ENCODE data around the gene KAZN.
A peak's percentile ranks its signal among the peaks of the same experiment; 100 is the strongest.

KAZN gene

DNA sequence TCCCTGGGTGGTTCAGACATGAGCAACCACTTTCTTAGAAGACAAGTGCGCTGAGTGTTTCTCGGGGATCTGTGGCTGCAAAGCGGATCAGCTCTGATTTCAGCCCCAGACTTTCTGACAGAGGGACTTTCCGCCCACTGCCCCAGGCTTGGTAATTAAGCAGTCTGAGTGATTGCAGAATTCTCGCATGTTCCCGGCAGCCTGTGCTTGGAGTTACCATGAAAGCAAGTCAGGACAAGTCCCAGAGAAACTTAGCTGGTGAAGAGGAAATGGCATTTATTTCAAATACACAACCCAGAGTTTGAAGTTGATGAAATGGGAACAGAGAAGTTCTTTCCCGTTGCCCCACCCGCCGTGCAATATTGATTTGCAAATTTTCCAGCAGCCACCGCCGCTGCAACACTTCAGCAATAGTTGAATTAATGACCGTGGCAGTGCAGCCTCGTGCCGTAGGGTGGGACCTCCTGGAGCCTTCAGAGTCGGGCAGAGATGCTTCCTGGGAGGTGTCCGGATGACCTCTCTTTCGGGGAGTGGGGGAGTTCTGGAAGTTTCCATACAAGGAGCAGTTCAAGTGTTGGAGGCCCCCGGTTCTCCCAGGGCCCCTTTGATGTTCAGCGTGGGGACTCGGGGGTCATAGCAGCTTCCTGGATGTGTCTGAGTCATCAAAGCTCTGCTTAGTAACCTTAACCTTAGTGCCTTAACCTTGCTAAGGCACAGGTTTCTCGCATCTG, 134.7 kb downstream of the KAZN start:
- Histone ChIP-seq H2AK5ac (ENCODE audit: low read length, severe bottlenecking) (peak overlapping the region; percentile 7), H2BK5ac (ENCODE audit: low read depth, low read length, poor library complexity, severe bottlenecking) (peak overlapping the region; percentile 19), H2BK120ac (ENCODE audit: low read depth, low read length) (peak overlapping the region; percentile 35), H4K8ac (ENCODE audit: low read length) (peak overlapping the region; percentile 47), H3K9ac (ENCODE audit: low read length) (peak overlapping the region; percentile 43), H3K27me3 (ENCODE audit: control insufficient read depth in 1 of 2, insufficient read depth in 1 of 2, low read length in 2 of 2) (peaks cover 0 to 17% of the 10 kb centered on the region in 2 experiments), H3K14ac (ENCODE audit: low read length in 2 of 2) (no peak overlapping the region), H3K4me1 (ENCODE audit: control insufficient read depth, insufficient read depth, low read depth, low read length) (peaks cover 19% of the 10 kb centered on the region), H2AFZ (ENCODE audit: low read depth, low read length) (no peak overlapping the region), H3K9me3 (ENCODE audit: control insufficient read depth, low read length) (no peaks in the 10 kb centered on the region), H3K27ac (ENCODE audit: low read length, poor library complexity, severe bottlenecking) (peak overlapping the region; percentile 78), H4K91ac (ENCODE audit: low read length) (peak overlapping the region; percentile 50), H2BK15ac (ENCODE audit: low read depth, poor library complexity, severe bottlenecking) (peak overlapping the region; percentile 50), H3K4me2 (ENCODE audit: low read length, poor library complexity, severe bottlenecking) (peak overlapping the region; percentile 11), H2BK12ac (ENCODE audit: low read length in 2 of 2) (peak overlapping the region in 1 of 2 experiments; percentile 12), H3K23ac (ENCODE audit: low read length in 2 of 2) (no peak overlapping the region), H3K36me3 (ENCODE audit: control insufficient read depth in 1 of 2, insufficient read depth in 2 of 2, low read depth in 1 of 2, low read length in 2 of 2) (no peaks in the 10 kb centered on the region), H3K4ac (ENCODE audit: low read depth in 1 of 2, low read length in 2 of 2) (peak overlapping the region; percentile 24 to 62), H3K4me3 (ENCODE audit: insufficient read depth in 1 of 2, low read depth in 1 of 2, low read length in 2 of 2) (peak overlapping the region in 1 of 2 experiments; percentile 64), H3K79me1 (replicated peaks; ENCODE audit: low read length, poor library complexity, severe bottlenecking) (no peaks in the 10 kb centered on the region), H3K18ac (ENCODE audit: low read depth in 1 of 2, low read length in 2 of 2) (peak overlapping the region in 1 of 2 experiments; percentile 70)
- DNase-seq: peak; percentile 56
- 19% methylated on average over 21 of the region's 21 CpGs for WGBS

DNA sequence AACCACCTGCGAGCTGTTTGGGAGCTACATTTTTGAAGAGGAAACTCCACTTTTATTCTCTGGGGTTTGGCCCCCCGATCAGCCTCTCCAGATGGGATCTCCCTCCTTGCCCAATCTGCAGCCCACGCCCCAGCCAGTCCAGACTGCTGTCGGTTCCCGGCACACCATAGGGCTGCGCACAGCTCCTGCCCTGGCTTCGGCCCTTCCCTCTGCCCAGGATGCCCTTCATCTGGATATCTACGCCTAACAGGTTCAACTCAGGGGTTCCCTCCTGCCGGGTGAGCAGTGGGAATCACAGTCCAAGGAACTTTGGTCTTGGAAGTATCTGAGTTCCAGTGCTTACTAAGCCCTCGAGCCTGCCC, 135.3 kb downstream of the KAZN start:
- peak overlapping the region; percentile 43 for H3K9ac ChIP-seq (ENCODE audit: low read length)
- H3K9me3 ChIP-seq (ENCODE audit: control insufficient read depth, low read length): no peaks in the 10 kb centered on the region
- no peak for DNase-seq
- peak overlapping the region; percentile 26 for H2BK15ac ChIP-seq (ENCODE audit: low read depth, poor library complexity, severe bottlenecking)
- no peak overlapping the region for H4K8ac ChIP-seq (ENCODE audit: low read length)
- no peaks in the 10 kb centered on the region for H3K36me3 ChIP-seq (ENCODE audit: control insufficient read depth in 1 of 2, insufficient read depth in 2 of 2, low read depth in 1 of 2, low read length in 2 of 2)
- H3K4ac ChIP-seq (ENCODE audit: low read depth in 1 of 2, low read length in 2 of 2): no peak overlapping the region
- H3K79me1 ChIP-seq (replicated peaks; ENCODE audit: low read length, poor library complexity, severe bottlenecking): no peaks in the 10 kb centered on the region
- H2AFZ ChIP-seq (ENCODE audit: low read depth, low read length): no peak overlapping the region
- H2BK5ac ChIP-seq (ENCODE audit: low read depth, low read length, poor library complexity, severe bottlenecking): no peak overlapping the region
- no peak overlapping the region for H2BK120ac ChIP-seq (ENCODE audit: low read depth, low read length)
- H3K27ac ChIP-seq (ENCODE audit: low read length, poor library complexity, severe bottlenecking): no peak overlapping the region
- peak overlapping the region in 1 of 2 experiments; percentile 70 for H3K18ac ChIP-seq (ENCODE audit: low read depth in 1 of 2, low read length in 2 of 2)
- peak overlapping the region in 1 of 2 experiments; percentile 64 for H3K4me3 ChIP-seq (ENCODE audit: insufficient read depth in 1 of 2, low read depth in 1 of 2, low read length in 2 of 2)
- peaks cover 0 to 22% of the 10 kb centered on the region in 2 experiments for H3K27me3 ChIP-seq (ENCODE audit: control insufficient read depth in 1 of 2, insufficient read depth in 1 of 2, low read length in 2 of 2)
- no peak overlapping the region for H3K4me2 ChIP-seq (ENCODE audit: low read length, poor library complexity, severe bottlenecking)
- 72% methylated on average over 10 of the region's 10 CpGs for WGBS
- H2BK12ac ChIP-seq (ENCODE audit: low read length in 2 of 2): peak overlapping the region in 1 of 2 experiments; percentile 59
- no peak overlapping the region for H4K91ac ChIP-seq (ENCODE audit: low read length)
- H3K4me1 ChIP-seq (ENCODE audit: control insufficient read depth, insufficient read depth, low read depth, low read length): peaks cover 19% of the 10 kb centered on the region
- H2AK5ac ChIP-seq (ENCODE audit: low read length, severe bottlenecking): peak overlapping the region; percentile 7
- H3K23ac ChIP-seq (ENCODE audit: low read length in 2 of 2): no peak overlapping the region
- H3K14ac ChIP-seq (ENCODE audit: low read length in 2 of 2): no peak overlapping the region

DNA sequence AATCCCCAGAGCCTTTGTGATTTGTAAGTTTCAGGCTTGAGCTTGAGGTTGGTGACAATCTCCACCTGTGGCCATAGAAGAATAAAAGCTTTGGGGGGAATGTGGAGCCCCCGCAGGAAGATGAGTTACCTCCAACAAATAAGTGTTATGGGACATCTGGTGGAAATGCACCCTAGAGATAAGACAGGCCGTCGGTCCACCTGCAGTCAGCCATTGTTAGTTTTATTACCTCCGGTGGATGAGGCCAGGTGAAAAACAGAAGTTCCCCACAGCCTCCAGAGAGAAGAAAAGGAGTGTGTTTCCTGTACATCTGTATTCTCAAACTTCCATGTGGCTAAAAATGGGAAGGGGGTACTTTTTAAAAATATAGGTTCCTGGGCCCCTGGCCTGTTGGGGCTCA, 137.4 kb downstream of the KAZN start:
- H3K23ac ChIP-seq (ENCODE audit: low read length in 2 of 2): no peak overlapping the region
- H3K4ac ChIP-seq (ENCODE audit: low read depth in 1 of 2, low read length in 2 of 2): no peak overlapping the region
- WGBS: 94% methylated on average over 4 of the region's 4 CpGs
- no peaks in the 10 kb centered on the region for H3K79me1 ChIP-seq (replicated peaks; ENCODE audit: low read length, poor library complexity, severe bottlenecking)
- no peak overlapping the region for H2BK120ac ChIP-seq (ENCODE audit: low read depth, low read length)
- H4K91ac ChIP-seq (ENCODE audit: low read length): no peak overlapping the region
- H2AFZ ChIP-seq (ENCODE audit: low read depth, low read length): no peak overlapping the region
- no peak overlapping the region for H3K14ac ChIP-seq (ENCODE audit: low read length in 2 of 2)
- H2BK12ac ChIP-seq (ENCODE audit: low read length in 2 of 2): no peak overlapping the region
- H3K27me3 ChIP-seq (ENCODE audit: control insufficient read depth in 1 of 2, insufficient read depth in 1 of 2, low read length in 2 of 2): peaks cover 0 to 22% of the 10 kb centered on the region in 2 experiments
- H3K4me1 ChIP-seq (ENCODE audit: control insufficient read depth, insufficient read depth, low read depth, low read length): peaks cover 24% of the 10 kb centered on the region
- no peak overlapping the region for H2BK15ac ChIP-seq (ENCODE audit: low read depth, poor library complexity, severe bottlenecking)
- no peak overlapping the region for H4K8ac ChIP-seq (ENCODE audit: low read length)
- no peak for DNase-seq
- no peak overlapping the region for H3K18ac ChIP-seq (ENCODE audit: low read depth in 1 of 2, low read length in 2 of 2)
- H2AK5ac ChIP-seq (ENCODE audit: low read length, severe bottlenecking): no peak overlapping the region
- no peaks in the 10 kb centered on the region for H3K36me3 ChIP-seq (ENCODE audit: control insufficient read depth in 1 of 2, insufficient read depth in 2 of 2, low read depth in 1 of 2, low read length in 2 of 2)
- H3K9me3 ChIP-seq (ENCODE audit: control insufficient read depth, low read length): no peaks in the 10 kb centered on the region
- H3K4me2 ChIP-seq (ENCODE audit: low read length, poor library complexity, severe bottlenecking): no peak overlapping the region
- H3K9ac ChIP-seq (ENCODE audit: low read length): no peak overlapping the region
- H3K4me3 ChIP-seq (ENCODE audit: insufficient read depth in 1 of 2, low read depth in 1 of 2, low read length in 2 of 2): no peak overlapping the region
- H3K27ac ChIP-seq (ENCODE audit: low read length, poor library complexity, severe bottlenecking): no peak overlapping the region
- H2BK5ac ChIP-seq (ENCODE audit: low read depth, low read length, poor library complexity, severe bottlenecking): no peak overlapping the region

DNA sequence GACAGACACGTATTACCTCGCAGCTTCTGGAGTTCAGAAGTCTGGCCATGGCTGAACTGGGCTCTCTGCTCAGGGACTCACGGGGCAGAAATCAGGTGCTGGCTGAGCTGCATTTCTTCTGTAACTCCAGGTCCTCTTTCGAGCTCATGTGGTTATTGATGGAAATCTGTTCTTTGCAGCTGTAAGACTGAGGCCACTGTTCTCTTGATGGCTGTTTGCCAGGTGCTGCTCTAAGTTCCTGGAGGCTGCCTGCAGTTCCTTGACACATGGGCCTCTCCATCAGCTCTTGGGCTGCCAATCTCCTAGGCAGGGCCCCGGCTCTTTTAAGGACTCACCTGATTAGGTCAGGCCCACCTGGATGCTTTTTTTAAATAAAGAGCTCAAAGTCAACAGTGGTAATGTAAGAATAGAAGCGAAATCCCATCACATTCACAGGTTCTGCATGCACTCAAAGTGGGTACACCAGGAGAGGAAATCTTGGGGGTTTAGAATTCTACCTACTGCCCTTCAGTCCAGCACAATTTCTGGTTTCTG, 139.1 kb downstream of the KAZN start:
- Histone ChIP-seq H3K27me3 (ENCODE audit: control insufficient read depth in 1 of 2, insufficient read depth in 1 of 2, low read length in 2 of 2) (peaks cover 0 to 22% of the 10 kb centered on the region in 2 experiments), H3K14ac (ENCODE audit: low read length in 2 of 2) (no peak overlapping the region), H3K36me3 (ENCODE audit: control insufficient read depth in 1 of 2, insufficient read depth in 2 of 2, low read depth in 1 of 2, low read length in 2 of 2) (no peaks in the 10 kb centered on the region), H2AFZ (ENCODE audit: low read depth, low read length) (no peak overlapping the region), H2AK5ac (ENCODE audit: low read length, severe bottlenecking) (no peak overlapping the region), H3K4me3 (ENCODE audit: insufficient read depth in 1 of 2, low read depth in 1 of 2, low read length in 2 of 2) (no peak overlapping the region), H3K18ac (ENCODE audit: low read depth in 1 of 2, low read length in 2 of 2) (no peak overlapping the region), H3K27ac (ENCODE audit: low read length, poor library complexity, severe bottlenecking) (no peak overlapping the region), H2BK120ac (ENCODE audit: low read depth, low read length) (no peak overlapping the region), H4K91ac (ENCODE audit: low read length) (no peak overlapping the region), H3K79me1 (replicated peaks; ENCODE audit: low read length, poor library complexity, severe bottlenecking) (no peaks in the 10 kb centered on the region), H4K8ac (ENCODE audit: low read length) (no peak overlapping the region), H2BK15ac (ENCODE audit: low read depth, poor library complexity, severe bottlenecking) (no peak overlapping the region), H3K4me2 (ENCODE audit: low read length, poor library complexity, severe bottlenecking) (no peak overlapping the region), H2BK12ac (ENCODE audit: low read length in 2 of 2) (no peak overlapping the region), H2BK5ac (ENCODE audit: low read depth, low read length, poor library complexity, severe bottlenecking) (no peak overlapping the region), H3K4me1 (ENCODE audit: control insufficient read depth, insufficient read depth, low read depth, low read length) (peaks cover 25% of the 10 kb centered on the region), H3K4ac (ENCODE audit: low read depth in 1 of 2, low read length in 2 of 2) (no peak overlapping the region), H3K9me3 (ENCODE audit: control insufficient read depth, low read length) (no peaks in the 10 kb centered on the region), H3K9ac (ENCODE audit: low read length) (no peak overlapping the region), H3K23ac (ENCODE audit: low read length in 2 of 2) (no peak overlapping the region)
- DNase-seq: no peak
- 87% methylated on average over 6 of the region's 6 CpGs for WGBS
